IMR-90 (cell line): ENCODE results near the gene SPPL2B. TPM values are rescaled to one million over a fixed set of nuclear protein-coding genes. Genes with fewer than 3 reads are reported as not detected.

Experiments used
- ATAC-seq: fragments of 200-7000 bp; cut with Tn5 transposase; 2 replicates; pipeline ENCODE4 v1.9.1; 2020; ENCODE audit warnings: low read depth, mild to moderate bottlenecking, moderate library complexity
- BruUV-seq: library from RNA; stranded (reverse); fragments of 400-500 nt; replicated peaks from 2 replicates; lab custom pipeline; 2021; lab: Mats Ljungman, UMichigan
- CTCF ChIA-PET: fragments of 300-600 bp; formaldehyde crosslinking; extraction: SDS; loops from one replicate; lab custom pipeline; 2021; ENCODE audit warnings: antibody characterized with exemption; lab: Yijun Ruan, JAX
- POLR2A ChIA-PET: fragments of 300-600 bp; sonication (Branson Sonifier 250); formaldehyde crosslinking; loops from one replicate; lab custom pipeline; 2022; ENCODE audit warnings: antibody characterized with exemption; ENCODE audit not compliant: unreplicated experiment; lab: Charles Lee
- DNase-seq: peaks from one replicate; pipeline ENCODE4 v3.0.0; 2013
- H2AFZ ChIP-seq: replicated peaks from 2 replicates; pipeline ENCODE3; 2013; ENCODE audit warnings: low read length, mild to moderate bottlenecking; ENCODE audit not compliant: poor library complexity
- H2AK5ac ChIP-seq: 2 replicates; pipeline ENCODE4 v1.6.1; 2013; ENCODE audit warnings: low read depth, low read length, inconsistent platforms
- H2AK9ac ChIP-seq: replicated peaks from 2 replicates; pipeline ENCODE3; 2013; ENCODE audit warnings: mild to moderate bottlenecking, low read depth, low read length, moderate library complexity; ENCODE audit not compliant: poor library complexity
- H2BK120ac ChIP-seq: 2 replicates; pipeline ENCODE4 v1.6.1; 2013; ENCODE audit warnings: low read depth, low read length, inconsistent platforms
- H2BK15ac ChIP-seq: 3 replicates; pipeline ENCODE4 v1.6.1; 2013; ENCODE audit warnings: low read depth, low read length, inconsistent platforms
- H2BK20ac ChIP-seq: 2 replicates; pipeline ENCODE4 v1.6.1; 2013; ENCODE audit warnings: low read depth, mild to moderate bottlenecking, inconsistent platforms, low read length, moderate library complexity
- H2BK5ac ChIP-seq: 2 replicates; pipeline ENCODE4 v1.6.1; 2013; ENCODE audit warnings: mild to moderate bottlenecking, low read depth, low read length, inconsistent platforms; ENCODE audit not compliant: poor library complexity, severe bottlenecking
- H3K14ac ChIP-seq: replicated peaks from 2 replicates; pipeline ENCODE4 v1.6.1; 2013; ENCODE audit warnings: low read depth, low read length, inconsistent platforms
- H3K18ac ChIP-seq: 2 replicates; pipeline ENCODE4 v1.6.1; 2013; ENCODE audit warnings: low read depth, low read length, control low read depth
- H3K23ac ChIP-seq: 2 replicates; pipeline ENCODE4 v1.6.1; 2013; ENCODE audit warnings: low read depth, low read length, inconsistent platforms
- H3K27ac ChIP-seq: 2 replicates; pipeline ENCODE4 v1.5.1; 2013; ENCODE audit warnings: mild to moderate bottlenecking, control low read depth, low read length; ENCODE audit not compliant: insufficient read depth
- H3K27me3 ChIP-seq: 2 replicates; pipeline ENCODE4 v1.6.1; 2013; ENCODE audit warnings: low read length; ENCODE audit not compliant: control insufficient read depth, insufficient read depth
- H3K36me3 ChIP-seq: 2 replicates; pipeline ENCODE4 v1.6.1; 2013; ENCODE audit warnings: low read length, mixed read lengths; ENCODE audit not compliant: control insufficient read depth, insufficient read depth
- H3K4ac ChIP-seq: 2 replicates; pipeline ENCODE4 v1.6.1; 2013; ENCODE audit warnings: low read depth, low read length, inconsistent platforms
- H3K4me1 ChIP-seq: 2 replicates; pipeline ENCODE4 v1.6.1; 2013; ENCODE audit warnings: low read length, mixed read lengths; ENCODE audit not compliant: control insufficient read depth, insufficient read depth
- H3K4me2 ChIP-seq: 2 replicates; pipeline ENCODE4 v1.6.1; 2013; ENCODE audit warnings: low read depth, mild to moderate bottlenecking, control low read depth, low read length, moderate library complexity
- H3K4me3 ChIP-seq: 2 replicates; pipeline ENCODE4 v1.5.1; 2013; ENCODE audit warnings: low read depth, mild to moderate bottlenecking, control low read depth, low read length, moderate library complexity; ENCODE audit not compliant: insufficient read depth
- H3K56ac ChIP-seq: 2 replicates; pipeline ENCODE4 v1.6.1; 2013; ENCODE audit warnings: low read length, inconsistent platforms; ENCODE audit not compliant: insufficient read depth; ENCODE audit errors: extremely low read depth
- H3K79me1 ChIP-seq, 2 experiments: 2 replicates each; pipeline ENCODE4 v1.6.1; 2013; ENCODE audit warnings: low read length in 2 of 2, inconsistent platforms in 1 of 2, low read depth in 1 of 2
- H3K9ac ChIP-seq: 2 replicates; pipeline ENCODE4 v1.6.1; 2013; ENCODE audit warnings: low read depth, low read length, control low read depth
- H3K9me1 ChIP-seq: 2 replicates; pipeline ENCODE4 v1.6.1; 2013; ENCODE audit warnings: low read length, inconsistent platforms; ENCODE audit not compliant: insufficient read depth
- H3K9me3 ChIP-seq: 2 replicates; pipeline ENCODE4 v1.6.1; 2013; ENCODE audit warnings: low read length; ENCODE audit not compliant: control insufficient read depth, insufficient read depth
- H4K20me1 ChIP-seq: 2 replicates; pipeline ENCODE4 v1.6.1; 2013; ENCODE audit warnings: low read length, inconsistent platforms; ENCODE audit not compliant: insufficient read depth
- H4K5ac ChIP-seq: 2 replicates; pipeline ENCODE4 v1.6.1; 2013; ENCODE audit warnings: mild to moderate bottlenecking, low read depth, low read length, control low read depth
- H4K8ac ChIP-seq, 2 experiments: 2 replicates each; pipeline ENCODE4 v1.6.1; 2013; ENCODE audit warnings: low read depth in 2 of 2, low read length in 2 of 2, control low read depth in 1 of 2, inconsistent platforms in 1 of 2
- H4K91ac ChIP-seq: 2 replicates; pipeline ENCODE4 v1.6.1; 2013; ENCODE audit warnings: low read depth, low read length, inconsistent platforms; ENCODE audit not compliant: insufficient read depth
- BHLHE40 ChIP-seq: fragments of 150-350 bp; IDR thresholded peaks from 2 replicates; pipeline ENCODE4 v1.6.1; 2016; ENCODE audit warnings: mild to moderate bottlenecking, low read depth, low read length
- CEBPB ChIP-seq: IDR thresholded peaks from 2 replicates; pipeline ENCODE4 v1.6.1; 2012; ENCODE audit warnings: low read depth, low read length, improper control_type of control experiment
- CHD1 ChIP-seq: IDR thresholded peaks from 2 replicates; pipeline ENCODE4 v1.6.1; 2012; ENCODE audit warnings: low read depth, low read length, improper control_type of control experiment
- FOS ChIP-seq: fragments of 150-350 bp; IDR thresholded peaks from 2 replicates; pipeline ENCODE4 v1.6.1; 2016; ENCODE audit warnings: low read depth, low read length
- MAFK ChIP-seq: IDR thresholded peaks from 2 replicates; pipeline ENCODE4 v1.6.1; 2012; ENCODE audit warnings: low read depth, low read length, improper control_type of control experiment
- MAZ ChIP-seq: IDR thresholded peaks from 2 replicates; pipeline ENCODE4 v1.6.1; 2012; ENCODE audit warnings: low read depth, mild to moderate bottlenecking, low read length, improper control_type of control experiment, moderate library complexity, borderline replicate concordance
- MXI1 ChIP-seq: IDR thresholded peaks from 2 replicates; pipeline ENCODE4 v1.6.1; 2012; ENCODE audit warnings: low read depth, mild to moderate bottlenecking, low read length, moderate library complexity, borderline replicate concordance
- NFE2L2 ChIP-seq: fragments of 150-350 bp; IDR thresholded peaks from 2 replicates; pipeline ENCODE4 v1.6.1; 2016; ENCODE audit warnings: low read depth, mild to moderate bottlenecking, low read length
- POLR2A ChIP-seq: IDR thresholded peaks from 2 replicates; pipeline ENCODE4 v1.6.1; 2012; ENCODE audit warnings: mild to moderate bottlenecking, low read depth, low read length
- RAD21 ChIP-seq: IDR thresholded peaks from 2 replicates; pipeline ENCODE4 v1.6.1; 2012; ENCODE audit warnings: low read length, improper control_type of control experiment
- RCOR1 ChIP-seq: IDR thresholded peaks from 2 replicates; pipeline ENCODE4 v1.6.1; 2012; ENCODE audit warnings: mild to moderate bottlenecking, low read length, improper control_type of control experiment; ENCODE audit not compliant: insufficient replicate concordance
- WGBS, 2 experiments: methylation state at CpG; one replicate each; pipeline versions ENCODE4 v1.1.5 to v1.1.7; 2013; ENCODE audit warnings: missing lambda C conversion rate in 2 of 2; ENCODE audit not compliant: insufficient read length in 1 of 2; ENCODE audit errors: extremely low coverage in 2 of 2; 5-methylcytosine and 5-hydroxymethylcytosine counted together
- dilution Hi-C: fragments of 300-500 bp; cut with HindIII; formaldehyde crosslinking; loops from one replicate; pipeline ENCODE4 v1.14.3; 2018; ENCODE audit warnings: low sequenced_read_pairs; ENCODE audit not compliant: unreplicated experiment
- in situ Hi-C: fragments of 300-500 bp; cut with MboI; formaldehyde crosslinking; loops from 3 replicates; pipeline ENCODE4 v1.14.3; 2019; ENCODE audit warnings: low sequenced_read_pairs, inconsistent platforms, mixed read lengths
- intact Hi-C: fragments of 100-400 bp; cut with micrococcal nuclease; formaldehyde crosslinking; loops from 2 replicates; pipeline ENCODE4 v1.10.0; 2022
- polyA plus RNA-seq, 3 experiments: library from polyadenylated mRNA; depleted of rRNA; stranded (reverse); fragments of >200 nt; gene quantifications; 2 replicates each; pipeline ENCODE4 v1.2.3, GENCODE V29; 2012; ENCODE audit warnings: low replicate concordance in 1 of 3
- total RNA-seq: library from RNA; depleted of rRNA; stranded (reverse); fragments of >200 nt; gene quantifications from 2 replicates; pipeline ENCODE4 v1.2.3, GENCODE V29; 2012
- TF ChIP-seq, protein P1 (sequence below): fragments of 150-350 bp; IDR thresholded peaks from 2 replicates; pipeline ENCODE4 v1.6.1; 2016; ENCODE audit warnings: low read depth, mild to moderate bottlenecking, low read length, moderate library complexity, borderline replicate concordance
- TF ChIP-seq, protein P2 (sequence below): conservative IDR thresholded peaks from 2 replicates; pipeline ENCODE4 v1.5.1; 2012; ENCODE audit warnings: mild to moderate bottlenecking, low read depth, low read length, improper control_type of control experiment

SPPL2B gene
- total and polyA plus RNA-seq, 2 of the 4 experiments (the other 2 are of a cell fraction) = 3.4 to 45.7 TPM

DNA sequence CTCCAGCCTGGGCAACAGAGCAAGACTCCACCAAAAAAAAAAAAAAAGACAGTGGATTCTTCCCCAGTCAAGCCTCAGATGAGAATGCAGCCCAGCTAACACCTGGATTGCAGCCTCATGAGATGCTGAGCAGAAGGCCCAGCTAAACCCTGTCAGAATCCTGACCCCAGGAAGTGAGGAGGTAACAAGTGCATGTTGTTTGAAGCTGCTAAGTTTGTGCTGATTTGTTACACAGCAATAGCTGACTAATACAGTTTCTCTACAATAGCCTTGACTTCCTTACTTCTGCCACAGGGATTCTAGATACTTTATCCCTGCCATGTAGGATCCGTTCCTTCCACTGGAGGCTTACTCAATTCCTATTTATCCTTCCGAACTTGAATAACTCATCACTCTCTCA is 52.1 kb downstream of the SPPL2B start:
- Histone ChIP-seq H4K8ac (no peak overlapping the region), H2AK5ac (no peak overlapping the region), H4K20me1 (no peaks in the 10 kb centered on the region), H2BK15ac (no peak overlapping the region), H3K56ac (no peak overlapping the region), H3K4me1 (peaks cover 2% of the 10 kb centered on the region; the same call in 1 of the 2 replicates), H2BK120ac (no peak overlapping the region), H3K4me2 (no peak overlapping the region), H3K18ac (no peak overlapping the region), H4K5ac (no peak overlapping the region), H3K27ac (no peak overlapping the region), H3K9me1 (peaks cover 2% of the 10 kb centered on the region), H4K91ac (no peak overlapping the region), H3K14ac (no peak overlapping the region), H3K4me3 (no peak overlapping the region), H3K27me3 (peaks cover 2% of the 10 kb centered on the region; the same call in 1 of the 2 replicates), H3K9me3 (peaks cover 12% of the 10 kb centered on the region), H3K9ac (no peak overlapping the region), H3K36me3 (no peaks in the 10 kb centered on the region), H2AFZ (no peak overlapping the region), H2AK9ac (no peak overlapping the region), H2BK20ac (no peak overlapping the region), H2BK5ac (no peak overlapping the region), H3K79me1 (no peaks in the 10 kb centered on the region), H3K4ac (no peak overlapping the region), H3K23ac (no peak overlapping the region)
- DNase-seq = no peak
- no TSS peak for BruUV-seq
- ATAC-seq = no peak
- TF ChIP-seq CEBPB = no peak
- no peak for TF ChIP-seq NFE2L2
- no peak for TF ChIP-seq POLR2A
- no peak for TF ChIP-seq MAZ
- no peak for TF ChIP-seq MAFK
- TF ChIP-seq, protein P1, sequence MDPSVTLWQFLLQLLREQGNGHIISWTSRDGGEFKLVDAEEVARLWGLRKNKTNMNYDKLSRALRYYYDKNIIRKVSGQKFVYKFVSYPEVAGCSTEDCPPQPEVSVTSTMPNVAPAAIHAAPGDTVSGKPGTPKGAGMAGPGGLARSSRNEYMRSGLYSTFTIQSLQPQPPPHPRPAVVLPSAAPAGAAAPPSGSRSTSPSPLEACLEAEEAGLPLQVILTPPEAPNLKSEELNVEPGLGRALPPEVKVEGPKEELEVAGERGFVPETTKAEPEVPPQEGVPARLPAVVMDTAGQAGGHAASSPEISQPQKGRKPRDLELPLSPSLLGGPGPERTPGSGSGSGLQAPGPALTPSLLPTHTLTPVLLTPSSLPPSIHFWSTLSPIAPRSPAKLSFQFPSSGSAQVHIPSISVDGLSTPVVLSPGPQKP = no peak
- TF ChIP-seq MXI1 = no peak
- TF ChIP-seq RCOR1 = no peak
- no peak for TF ChIP-seq BHLHE40
- no peak for TF ChIP-seq RAD21
- no peak for TF ChIP-seq FOS
- no peak for TF ChIP-seq CHD1
- TF ChIP-seq, protein P2, sequence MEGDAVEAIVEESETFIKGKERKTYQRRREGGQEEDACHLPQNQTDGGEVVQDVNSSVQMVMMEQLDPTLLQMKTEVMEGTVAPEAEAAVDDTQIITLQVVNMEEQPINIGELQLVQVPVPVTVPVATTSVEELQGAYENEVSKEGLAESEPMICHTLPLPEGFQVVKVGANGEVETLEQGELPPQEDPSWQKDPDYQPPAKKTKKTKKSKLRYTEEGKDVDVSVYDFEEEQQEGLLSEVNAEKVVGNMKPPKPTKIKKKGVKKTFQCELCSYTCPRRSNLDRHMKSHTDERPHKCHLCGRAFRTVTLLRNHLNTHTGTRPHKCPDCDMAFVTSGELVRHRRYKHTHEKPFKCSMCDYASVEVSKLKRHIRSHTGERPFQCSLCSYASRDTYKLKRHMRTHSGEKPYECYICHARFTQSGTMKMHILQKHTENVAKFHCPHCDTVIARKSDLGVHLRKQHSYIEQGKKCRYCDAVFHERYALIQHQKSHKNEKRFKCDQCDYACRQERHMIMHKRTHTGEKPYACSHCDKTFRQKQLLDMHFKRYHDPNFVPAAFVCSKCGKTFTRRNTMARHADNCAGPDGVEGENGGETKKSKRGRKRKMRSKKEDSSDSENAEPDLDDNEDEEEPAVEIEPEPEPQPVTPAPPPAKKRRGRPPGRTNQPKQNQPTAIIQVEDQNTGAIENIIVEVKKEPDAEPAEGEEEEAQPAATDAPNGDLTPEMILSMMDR = no peak
- ChIA-PET POLR2A (no interaction called here), CTCF (no interaction called here)
- in situ Hi-C loops = no loop called here
- dilution Hi-C loops = no loop called here
- intact Hi-C loops = no loop called here
- WGBS, 2 experiments = 92% methylated on average over 2 of the region's 2 CpGs; no CpG with 5 or more reads in 1 of the 2 experiments
